GM21786 (cell line): ENCODE results near the gene EIF5A.
A peak's percentile ranks its signal among the peaks of the same experiment; 100 is the strongest.

Experiments
- ATAC-seq: cut with Tn5 transposase; IDR thresholded peaks from one replicate; pipeline ENCODE4 v1.9.1; 2021; ENCODE audit not compliant: unreplicated experiment

EIF5A gene

GRCh38 chr17:7312432-7313087 is 5.1 kb downstream of the EIF5A start:
- no peak for ATAC-seq

- no peak for ATAC-seq
These were observed 5.9 kb downstream of the EIF5A start for GRCh38 chr17:7313088-7313889.

GRCh38 chr17:7313890-7314718 is 6.7 kb downstream of the EIF5A start:
- ATAC-seq = no peak

GRCh38 chr17:7314719-7315569 is 7.5 kb downstream of the EIF5A start, which contains the start of gene GPS2:
GPS2 (minus strand) TSS chr17:7315360; CDS start chr17:7315052, 308 bp downstream.
- ATAC-seq = peak; percentile 67

GRCh38 chr17:7315570-7316235 is 8.3 kb downstream of the EIF5A start:
- ATAC-seq = no peak

- ATAC-seq = no peak
These were observed 9.9 kb downstream of the EIF5A start for GRCh38 chr17:7317161-7317803.

- ATAC-seq = no peak
These were observed 10.9 kb downstream of the EIF5A start for GRCh38 chr17:7318121-7318860.

GRCh38 chr17:7321466-7321865 is 14.0 kb downstream of the EIF5A start:
- ATAC-seq = no peak

- ATAC-seq = no peak
These were observed 15.2 kb downstream of the EIF5A start for GRCh38 chr17:7322520-7323194.

- ATAC-seq = no peak
These were observed 16.5 kb downstream of the EIF5A start for GRCh38 chr17:7323731-7324437.

GRCh38 chr17:7324438-7324779 is 17.0 kb downstream of the EIF5A start:
- no peak for ATAC-seq

- no peak for ATAC-seq
These were observed 17.7 kb downstream of the EIF5A start for GRCh38 chr17:7325031-7325528.

- no peak for ATAC-seq
These were observed 18.8 kb downstream of the EIF5A start for GRCh38 chr17:7326186-7326585.

GRCh38 chr17:7327056-7327455 is 19.6 kb downstream of the EIF5A start:
- ATAC-seq = no peak

- no peak for ATAC-seq
These were observed 20.1 kb downstream of the EIF5A start for GRCh38 chr17:7327501-7327900.

GRCh38 chr17:7328009-7328408 is 20.6 kb downstream of the EIF5A start:
- ATAC-seq = no peak

- no peak for ATAC-seq
These were observed 21.5 kb downstream of the EIF5A start, which contains the start of gene NEURL4 for GRCh38 chr17:7328840-7329373. NEURL4 (minus strand) TSS chr17:7329335; CDS start chr17:7329312, 23 bp downstream.
